Heart left ventricle (tissue), 13 donors: ENCODE results near the gene SACS.

Experiments
- POLR2A ChIP-seq, 2 donors: fragments of 450-650 bp; IDR thresholded peaks; one replicate each; pipeline ENCODE4 v1.6.1; 2017; ENCODE audit warnings: antibody characterized with exemption in 2 of 2, mild to moderate bottlenecking in 2 of 2, moderate library complexity in 2 of 2
- TF ChIP-seq, protein P1 (sequence below), 12 donors: fragments of 200-600 bp; sonication (generic) in 4 of 12; IDR thresholded peaks; one replicate each; pipeline versions ENCODE4 v1.5.0 to v1.8.0; 2018 to 2022; ENCODE audit warnings: antibody characterized with exemption in 12 of 12, mild to moderate bottlenecking in 5 of 12
- donor health status: ischemic (EF 13 %, LVEDD 7.1; RV severe dilation, severe dysfunction).
- donor health status: DM: no; HTN: yes; CAD: no.
- donor health status: DM: no; HTN: no; CAD: no.
- donor health status: ischemic (EF 25% LVEDD 6.9; RV normal size, moderate dysfunction).
- donor health status: ischemic (EF 25% LVEDD 5.7; RV mildly dilated, moderate dysfunction).
- donor health status: ischemic (EF 35%, LVEDD 5.7; RV mildly dilated, moderate dysfunction).
- donor health status: nonischemic (EF 11% LVEDD 7.7; RV severe dilation, severe dysfunction).
- donor health status: DM: yes; HTN: yes; CAD: no.
- donor health status: PGD.
- donor health status: ischemic (EF 29% LVEDD 5.4; RV normal size, mild dysfunction).
- donor health status: nonischemic (EF 23%, LVEDD 6.1; RV moderate dilation, normal function).

DNA sequence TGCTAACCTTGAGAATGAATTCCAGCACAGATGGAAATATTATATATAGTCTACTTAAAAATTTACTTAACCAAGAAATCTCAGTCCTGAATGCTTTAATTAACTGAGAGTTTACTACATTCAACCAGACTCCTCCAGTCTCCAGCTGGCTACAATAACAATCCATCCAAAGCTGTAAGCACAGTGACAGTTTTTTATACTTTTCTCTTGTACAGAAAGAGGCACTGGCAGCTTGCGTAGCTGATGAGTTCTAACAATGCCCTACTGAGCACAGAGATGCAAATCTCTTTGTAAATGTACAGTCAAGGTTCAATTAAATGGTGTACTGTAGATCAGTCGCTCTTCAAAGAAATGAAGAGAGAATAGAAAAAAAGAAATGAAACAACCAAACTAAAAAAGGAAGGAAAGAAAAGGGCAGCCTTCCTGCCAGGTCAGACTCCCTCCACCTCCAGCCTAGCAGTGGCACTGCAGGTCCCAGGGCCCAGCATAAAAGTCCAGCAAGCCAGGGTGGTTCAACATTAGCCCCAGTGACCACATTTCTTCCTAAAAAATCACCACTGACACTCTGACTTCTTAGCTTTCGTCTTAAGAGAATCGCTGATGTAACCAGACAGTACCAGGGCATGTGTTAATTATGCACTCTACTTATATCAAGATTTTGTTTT, 88.4 kb downstream of the SACS start:
- TF ChIP-seq, protein P1, sequence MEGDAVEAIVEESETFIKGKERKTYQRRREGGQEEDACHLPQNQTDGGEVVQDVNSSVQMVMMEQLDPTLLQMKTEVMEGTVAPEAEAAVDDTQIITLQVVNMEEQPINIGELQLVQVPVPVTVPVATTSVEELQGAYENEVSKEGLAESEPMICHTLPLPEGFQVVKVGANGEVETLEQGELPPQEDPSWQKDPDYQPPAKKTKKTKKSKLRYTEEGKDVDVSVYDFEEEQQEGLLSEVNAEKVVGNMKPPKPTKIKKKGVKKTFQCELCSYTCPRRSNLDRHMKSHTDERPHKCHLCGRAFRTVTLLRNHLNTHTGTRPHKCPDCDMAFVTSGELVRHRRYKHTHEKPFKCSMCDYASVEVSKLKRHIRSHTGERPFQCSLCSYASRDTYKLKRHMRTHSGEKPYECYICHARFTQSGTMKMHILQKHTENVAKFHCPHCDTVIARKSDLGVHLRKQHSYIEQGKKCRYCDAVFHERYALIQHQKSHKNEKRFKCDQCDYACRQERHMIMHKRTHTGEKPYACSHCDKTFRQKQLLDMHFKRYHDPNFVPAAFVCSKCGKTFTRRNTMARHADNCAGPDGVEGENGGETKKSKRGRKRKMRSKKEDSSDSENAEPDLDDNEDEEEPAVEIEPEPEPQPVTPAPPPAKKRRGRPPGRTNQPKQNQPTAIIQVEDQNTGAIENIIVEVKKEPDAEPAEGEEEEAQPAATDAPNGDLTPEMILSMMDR (IDR thresholded peaks at IDR 0.05) = no peak
- no peak for TF ChIP-seq POLR2A (IDR thresholded peaks at IDR 0.05)
